HG02678 (cell line): ENCODE measurements around the gene CPN2.

Experiments used
- ATAC-seq: cut with Tn5 transposase; IDR thresholded peaks from one replicate; pipeline ENCODE4 v1.9.1; 2021; ENCODE audit warnings: mild to moderate bottlenecking, moderate library complexity; ENCODE audit not compliant: unreplicated experiment

CPN2 gene

GRCh38 chr3:194330579-194330978 lies 20.5 kb downstream of the CPN2 start:
- ATAC-seq = no peak

GRCh38 chr3:194330160-194330559 lies 21.0 kb downstream of the CPN2 start:
- no peak for ATAC-seq

GRCh38 chr3:194329583-194329965 lies 21.6 kb downstream of the CPN2 start:
- ATAC-seq = no peak

GRCh38 chr3:194328942-194329582 lies 22.1 kb downstream of the CPN2 start:
- ATAC-seq = no peak

- no peak for ATAC-seq
These were observed 23.0 kb downstream of the CPN2 start for GRCh38 chr3:194328053-194328657.

- no peak for ATAC-seq
These were observed 23.7 kb downstream of the CPN2 start for GRCh38 chr3:194327218-194328052.

GRCh38 chr3:194326968-194327217 lies 24.2 kb downstream of the CPN2 start:
- ATAC-seq = no peak

- ATAC-seq = no peak
These were observed 24.7 kb downstream of the CPN2 start for GRCh38 chr3:194326192-194326967.

- ATAC-seq = no peak
These were observed 25.5 kb downstream of the CPN2 start for GRCh38 chr3:194325424-194326153.

- no peak for ATAC-seq
These were observed 26.3 kb downstream of the CPN2 start for GRCh38 chr3:194324823-194325327.

- ATAC-seq = no peak
These were observed 27.1 kb downstream of the CPN2 start for GRCh38 chr3:194323785-194324735.

GRCh38 chr3:194322678-194323211 lies 28.4 kb downstream of the CPN2 start:
- ATAC-seq = no peak

GRCh38 chr3:194321693-194322640 lies 29.2 kb downstream of the CPN2 start:
- ATAC-seq = no peak

- ATAC-seq = no peak
These were observed 30.3 kb downstream of the CPN2 start for GRCh38 chr3:194320744-194321243.

GRCh38 chr3:194320100-194320499 lies 31.0 kb downstream of the CPN2 start:
- no peak for ATAC-seq

GRCh38 chr3:194318511-194319161 lies 32.5 kb downstream of the CPN2 start:
- ATAC-seq = no peak

- no peak for ATAC-seq
These were observed 34.2 kb downstream of the CPN2 start for GRCh38 chr3:194316918-194317317.
